GM23338 (cell line): ENCODE results near the gene RAD18. TPM values are rescaled to one million over a fixed set of nuclear protein-coding genes. Genes with fewer than 3 reads are reported as not detected.

Source experiments
- ATAC-seq: fragments of 200-7000 bp; cut with Tn5 transposase; 3 replicates; pipeline ENCODE4 v1.9.1; 2020
- DNase-seq: peaks from one replicate; pipeline ENCODE4 v3.0.0-alpha.2; 2015; ENCODE audit warnings: low spot score
- H2AFZ ChIP-seq: fragments of 200-600 bp; sonication (generic); 2 replicates; pipeline ENCODE4 v1.8.0; 2016; ENCODE audit warnings: antibody characterized with exemption, mild to moderate bottlenecking, moderate library complexity
- H3F3A ChIP-seq: fragments of 200-600 bp; sonication (generic); replicated peaks from 2 replicates; pipeline ENCODE4 v1.8.0; 2017; ENCODE audit warnings: antibody characterized with exemption, mixed run types, low read depth
- H3K27ac ChIP-seq: fragments of 200-600 bp; sonication (generic); 2 replicates; pipeline ENCODE4 v1.6.1; 2016; ENCODE audit warnings: low read depth
- H3K27me3 ChIP-seq: fragments of 200-600 bp; sonication (generic); 2 replicates; pipeline ENCODE4 v1.8.0; 2016; ENCODE audit warnings: mild to moderate bottlenecking, mixed run types, moderate library complexity; ENCODE audit not compliant: insufficient read depth
- H3K36me3 ChIP-seq: fragments of 200-600 bp; sonication (generic); 2 replicates; pipeline ENCODE4 v1.8.0; 2016; ENCODE audit warnings: mild to moderate bottlenecking; ENCODE audit not compliant: insufficient read depth
- H3K4me1 ChIP-seq: fragments of 200-600 bp; sonication (generic); 2 replicates; pipeline ENCODE4 v1.8.0; 2016; ENCODE audit warnings: mild to moderate bottlenecking, moderate library complexity; ENCODE audit not compliant: insufficient read depth
- H3K4me2 ChIP-seq: fragments of 200-600 bp; sonication (generic); 2 replicates; pipeline ENCODE4 v1.7.1; 2017; ENCODE audit warnings: mixed run types
- H3K4me3 ChIP-seq: fragments of 200-600 bp; sonication (generic); 2 replicates; pipeline ENCODE4 v1.6.1; 2016; ENCODE audit warnings: mixed run types
- H3K79me2 ChIP-seq: fragments of 200-600 bp; sonication (generic); replicated peaks from 2 replicates; pipeline ENCODE4 v1.8.0; 2017; ENCODE audit warnings: mild to moderate bottlenecking; ENCODE audit not compliant: insufficient read depth
- H3K9me2 ChIP-seq: fragments of 200-600 bp; sonication (generic); 2 replicates; pipeline ENCODE4 v1.8.0; 2017; ENCODE audit not compliant: insufficient read depth
- H4K20me1 ChIP-seq: fragments of 200-600 bp; sonication (generic); replicated peaks from 2 replicates; pipeline ENCODE4 v1.8.0; 2017; ENCODE audit warnings: mild to moderate bottlenecking; ENCODE audit not compliant: insufficient read depth
- H3K27ac Mint-ChIP-seq: 2 replicates; pipeline ENCODE4 v1.8.0; 2020; ENCODE audit warnings: inconsistent platforms, mild to moderate bottlenecking, moderate library complexity, mixed read lengths
- H3K27me3 Mint-ChIP-seq: 3 replicates; pipeline ENCODE4 v1.8.0; 2022; ENCODE audit warnings: low read depth, mild to moderate bottlenecking, moderate library complexity, mixed read lengths, inconsistent platforms; ENCODE audit not compliant: insufficient read depth, poor library complexity
- H3K36me3 Mint-ChIP-seq: 3 replicates; pipeline ENCODE4 v1.8.0; 2021; ENCODE audit warnings: low read depth, mild to moderate bottlenecking, inconsistent platforms, moderate library complexity, mixed read lengths
- H3K4me1 Mint-ChIP-seq: 3 replicates; pipeline ENCODE4 v1.8.0; 2020; ENCODE audit warnings: mild to moderate bottlenecking, inconsistent platforms, mixed read lengths
- H3K4me3 Mint-ChIP-seq: 3 replicates; pipeline ENCODE4 v1.8.0; 2021; ENCODE audit warnings: moderate library complexity, mild to moderate bottlenecking, inconsistent platforms, mixed read lengths
- H3K9me3 Mint-ChIP-seq: 3 replicates; pipeline ENCODE4 v1.8.0; 2020; ENCODE audit warnings: moderate library complexity, mild to moderate bottlenecking, inconsistent platforms, mixed read lengths
- CREB1 ChIP-seq: fragments of 250-450 bp; sonication (Bioruptor Pico); IDR thresholded peaks from 2 replicates; pipeline ENCODE4 v1.5.0; 2020; ENCODE audit warnings: low read depth, mild to moderate bottlenecking, moderate library complexity
- EZH2 ChIP-seq: fragments of 200-600 bp; sonication (generic); IDR thresholded peaks from one replicate; pipeline ENCODE4 v1.8.0; 2017; ENCODE audit warnings: antibody characterized with exemption, mild to moderate bottlenecking, low read depth; ENCODE audit not compliant: unreplicated experiment
- EZH2phosphoT487 ChIP-seq: fragments of 200-600 bp; sonication (generic); IDR thresholded peaks from one replicate; pipeline ENCODE4 v1.8.1; 2018; ENCODE audit warnings: antibody characterized with exemption; ENCODE audit not compliant: unreplicated experiment
- JUNB ChIP-seq: IDR thresholded peaks from one replicate; pipeline ENCODE4 v1.6.1; 2016; ENCODE audit warnings: antibody characterized with exemption; ENCODE audit not compliant: unreplicated experiment
- STAT1 ChIP-seq: IDR thresholded peaks from one replicate; pipeline ENCODE4 v1.6.1; 2016; ENCODE audit warnings: antibody characterized with exemption; ENCODE audit not compliant: unreplicated experiment
- ZNF114 ChIP-seq: fragments of 250-450 bp; sonication (Bioruptor Pico); IDR thresholded peaks from 2 replicates; pipeline ENCODE4 v1.5.0; 2020; ENCODE audit warnings: mild to moderate bottlenecking, moderate library complexity
- polyA plus RNA-seq: library from polyadenylated mRNA; unstranded; fragments of >200 nt; fragmentation: Nextera tagmentation; extraction: Ambion mirVana; gene quantifications from 2 replicates; pipeline ENCODE4 v1.2.1, GENCODE V29; 2016
- total RNA-seq: library from RNA; depleted of rRNA; stranded (reverse); fragments of >200 nt; shearing (Covaris generic); gene quantifications from 2 replicates; pipeline ENCODE4 v1.2.3, GENCODE V29; 2014
- TF ChIP-seq, protein P1 (sequence below), 2 experiments: fragments of 200-600 bp in 1 of 2; sonication (generic) in 1 of 2; conservative IDR thresholded peaks; 2 replicates each; pipeline versions ENCODE4 v1.5.1 to v1.6.1; 2016 to 2017; ENCODE audit warnings: antibody characterized with exemption in 2 of 2, low read depth in 2 of 2, mild to moderate bottlenecking in 2 of 2, moderate library complexity in 1 of 2
- TF ChIP-seq, protein P2 (sequence below): fragments of 250-450 bp; sonication (Bioruptor Pico); IDR thresholded peaks from 2 replicates; pipeline ENCODE4 v1.5.0; 2020; ENCODE audit warnings: mild to moderate bottlenecking, moderate library complexity
- TF ChIP-seq, protein P3 (sequence below): IDR thresholded peaks from 2 replicates; pipeline ENCODE4 v1.6.1; 2016; ENCODE audit warnings: antibody characterized with exemption

RAD18 gene
- total and polyA plus RNA-seq, 2 experiments from 2014 or later = 25.4 to 40.1 TPM

GRCh38 chr3:8969241-8969640, 6.0 kb upstream of the RAD18 start (continued):
- TF ChIP-seq JUNB = no peak
- no peak for TF ChIP-seq ZNF114 (CRISPR knock-in tag)
- TF ChIP-seq, protein P1, sequence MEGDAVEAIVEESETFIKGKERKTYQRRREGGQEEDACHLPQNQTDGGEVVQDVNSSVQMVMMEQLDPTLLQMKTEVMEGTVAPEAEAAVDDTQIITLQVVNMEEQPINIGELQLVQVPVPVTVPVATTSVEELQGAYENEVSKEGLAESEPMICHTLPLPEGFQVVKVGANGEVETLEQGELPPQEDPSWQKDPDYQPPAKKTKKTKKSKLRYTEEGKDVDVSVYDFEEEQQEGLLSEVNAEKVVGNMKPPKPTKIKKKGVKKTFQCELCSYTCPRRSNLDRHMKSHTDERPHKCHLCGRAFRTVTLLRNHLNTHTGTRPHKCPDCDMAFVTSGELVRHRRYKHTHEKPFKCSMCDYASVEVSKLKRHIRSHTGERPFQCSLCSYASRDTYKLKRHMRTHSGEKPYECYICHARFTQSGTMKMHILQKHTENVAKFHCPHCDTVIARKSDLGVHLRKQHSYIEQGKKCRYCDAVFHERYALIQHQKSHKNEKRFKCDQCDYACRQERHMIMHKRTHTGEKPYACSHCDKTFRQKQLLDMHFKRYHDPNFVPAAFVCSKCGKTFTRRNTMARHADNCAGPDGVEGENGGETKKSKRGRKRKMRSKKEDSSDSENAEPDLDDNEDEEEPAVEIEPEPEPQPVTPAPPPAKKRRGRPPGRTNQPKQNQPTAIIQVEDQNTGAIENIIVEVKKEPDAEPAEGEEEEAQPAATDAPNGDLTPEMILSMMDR (conservative IDR thresholded peaks at IDR 0.05; ENCODE audit: low read depth in 2 of 2) = no peak
- TF ChIP-seq STAT1 = no peak
- no peak for TF ChIP-seq CREB1 (CRISPR knock-in tag)

DNA sequence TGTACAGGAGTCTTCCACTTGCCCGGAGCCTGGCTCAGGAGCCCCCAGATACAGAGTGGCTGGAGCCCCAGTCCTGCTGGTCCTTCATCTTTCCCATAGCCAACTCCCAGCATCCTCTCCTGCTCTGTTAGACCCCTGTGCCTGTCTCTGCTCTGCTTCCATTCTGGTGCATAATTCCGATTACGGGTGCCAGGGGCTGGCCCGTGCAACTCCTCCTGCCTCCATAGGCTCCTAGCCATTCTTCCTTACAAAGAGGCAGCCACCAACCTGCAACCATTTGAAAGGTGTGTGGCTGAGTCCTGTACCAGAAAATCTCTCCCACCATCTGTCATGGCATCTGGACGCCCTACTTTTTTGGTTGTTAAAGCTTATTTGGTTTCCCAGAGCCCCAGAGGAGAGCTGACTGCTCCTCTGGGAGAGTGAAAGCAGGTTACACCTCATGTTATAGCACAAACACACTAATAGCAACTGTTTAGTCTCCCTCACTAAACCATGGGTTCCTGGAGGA, 5.2 kb upstream of the RAD18 start:
- H3K27ac Mint-ChIP-seq = no peak overlapping the region
- no peak for DNase-seq
- H3K4me1 Mint-ChIP-seq = peaks cover 21% of the 10 kb centered on the region
- Histone ChIP-seq H3K4me3 (no peak overlapping the region), H3K4me2 (no peak overlapping the region), H4K20me1 (no peaks in the 10 kb centered on the region), H3K36me3 (no peaks in the 10 kb centered on the region), H3F3A (no peaks in the 10 kb centered on the region), H3K27ac (no peak overlapping the region), H3K9me2 (no peaks in the 10 kb centered on the region), H2AFZ (no peak overlapping the region), H3K27me3 (no peaks in the 10 kb centered on the region), H3K79me2 (no peaks in the 10 kb centered on the region), H3K4me1 (peaks cover 5% of the 10 kb centered on the region; the same call in 1 of the 2 replicates)
- no peaks in the 10 kb centered on the region for H3K9me3 Mint-ChIP-seq
- H3K4me3 Mint-ChIP-seq = no peak overlapping the region
- H3K27me3 Mint-ChIP-seq = peaks cover 9% of the 10 kb centered on the region
- no peaks in the 10 kb centered on the region for H3K36me3 Mint-ChIP-seq
- ATAC-seq = no peak
- TF ChIP-seq, protein P2, sequence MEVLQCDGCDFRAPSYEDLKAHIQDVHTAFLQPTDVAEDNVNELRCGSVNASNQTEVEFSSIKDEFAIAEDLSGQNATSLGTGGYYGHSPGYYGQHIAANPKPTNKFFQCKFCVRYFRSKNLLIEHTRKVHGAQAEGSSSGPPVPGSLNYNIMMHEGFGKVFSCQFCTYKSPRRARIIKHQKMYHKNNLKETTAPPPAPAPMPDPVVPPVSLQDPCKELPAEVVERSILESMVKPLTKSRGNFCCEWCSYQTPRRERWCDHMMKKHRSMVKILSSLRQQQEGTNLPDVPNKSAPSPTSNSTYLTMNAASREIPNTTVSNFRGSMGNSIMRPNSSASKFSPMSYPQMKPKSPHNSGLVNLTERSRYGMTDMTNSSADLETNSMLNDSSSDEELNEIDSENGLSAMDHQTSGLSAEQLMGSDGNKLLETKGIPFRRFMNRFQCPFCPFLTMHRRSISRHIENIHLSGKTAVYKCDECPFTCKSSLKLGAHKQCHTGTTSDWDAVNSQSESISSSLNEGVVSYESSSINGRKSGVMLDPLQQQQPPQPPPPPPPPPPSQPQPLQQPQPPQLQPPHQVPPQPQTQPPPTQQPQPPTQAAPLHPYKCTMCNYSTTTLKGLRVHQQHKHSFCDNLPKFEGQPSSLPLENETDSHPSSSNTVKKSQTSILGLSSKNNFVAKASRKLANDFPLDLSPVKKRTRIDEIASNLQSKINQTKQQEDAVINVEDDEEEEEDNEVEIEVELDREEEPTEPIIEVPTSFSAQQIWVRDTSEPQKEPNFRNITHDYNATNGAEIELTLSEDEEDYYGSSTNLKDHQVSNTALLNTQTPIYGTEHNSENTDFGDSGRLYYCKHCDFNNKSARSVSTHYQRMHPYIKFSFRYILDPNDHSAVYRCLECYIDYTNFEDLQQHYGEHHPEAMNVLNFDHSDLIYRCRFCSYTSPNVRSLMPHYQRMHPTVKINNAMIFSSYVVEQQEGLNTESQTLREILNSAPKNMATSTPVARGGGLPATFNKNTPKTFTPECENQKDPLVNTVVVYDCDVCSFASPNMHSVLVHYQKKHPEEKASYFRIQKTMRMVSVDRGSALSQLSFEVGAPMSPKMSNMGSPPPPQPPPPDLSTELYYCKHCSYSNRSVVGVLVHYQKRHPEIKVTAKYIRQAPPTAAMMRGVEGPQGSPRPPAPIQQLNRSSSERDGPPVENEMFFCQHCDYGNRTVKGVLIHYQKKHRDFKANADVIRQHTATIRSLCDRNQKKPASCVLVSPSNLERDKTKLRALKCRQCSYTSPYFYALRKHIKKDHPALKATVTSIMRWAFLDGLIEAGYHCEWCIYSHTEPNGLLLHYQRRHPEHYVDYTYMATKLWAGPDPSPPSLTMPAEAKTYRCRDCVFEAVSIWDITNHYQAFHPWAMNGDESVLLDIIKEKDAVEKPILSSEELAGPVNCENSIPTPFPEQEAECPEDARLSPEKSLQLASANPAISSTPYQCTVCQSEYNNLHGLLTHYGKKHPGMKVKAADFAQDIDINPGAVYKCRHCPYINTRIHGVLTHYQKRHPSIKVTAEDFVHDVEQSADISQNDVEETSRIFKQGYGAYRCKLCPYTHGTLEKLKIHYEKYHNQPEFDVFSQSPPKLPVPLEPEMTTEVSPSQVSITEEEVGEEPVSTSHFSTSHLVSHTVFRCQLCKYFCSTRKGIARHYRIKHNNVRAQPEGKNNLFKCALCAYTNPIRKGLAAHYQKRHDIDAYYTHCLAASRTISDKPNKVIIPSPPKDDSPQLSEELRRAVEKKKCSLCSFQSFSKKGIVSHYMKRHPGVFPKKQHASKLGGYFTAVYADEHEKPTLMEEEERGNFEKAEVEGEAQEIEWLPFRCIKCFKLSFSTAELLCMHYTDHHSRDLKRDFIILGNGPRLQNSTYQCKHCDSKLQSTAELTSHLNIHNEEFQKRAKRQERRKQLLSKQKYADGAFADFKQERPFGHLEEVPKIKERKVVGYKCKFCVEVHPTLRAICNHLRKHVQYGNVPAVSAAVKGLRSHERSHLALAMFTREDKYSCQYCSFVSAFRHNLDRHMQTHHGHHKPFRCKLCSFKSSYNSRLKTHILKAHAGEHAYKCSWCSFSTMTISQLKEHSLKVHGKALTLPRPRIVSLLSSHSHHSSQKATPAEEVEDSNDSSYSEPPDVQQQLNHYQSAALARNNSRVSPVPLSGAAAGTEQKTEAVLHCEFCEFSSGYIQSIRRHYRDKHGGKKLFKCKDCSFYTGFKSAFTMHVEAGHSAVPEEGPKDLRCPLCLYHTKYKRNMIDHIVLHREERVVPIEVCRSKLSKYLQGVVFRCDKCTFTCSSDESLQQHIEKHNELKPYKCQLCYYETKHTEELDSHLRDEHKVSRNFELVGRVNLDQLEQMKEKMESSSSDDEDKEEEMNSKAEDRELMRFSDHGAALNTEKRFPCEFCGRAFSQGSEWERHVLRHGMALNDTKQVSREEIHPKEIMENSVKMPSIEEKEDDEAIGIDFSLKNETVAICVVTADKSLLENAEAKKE (CRISPR knock-in tag) = no peak
- TF ChIP-seq EZH2 (no peak), ZNF114 (CRISPR knock-in tag) (no peak), JUNB (no peak), EZH2phosphoT487 (no peak)
- TF ChIP-seq, protein P1 (conservative IDR thresholded peaks at IDR 0.05; ENCODE audit: low read depth in 2 of 2) = no peak
- TF ChIP-seq, protein P3, sequence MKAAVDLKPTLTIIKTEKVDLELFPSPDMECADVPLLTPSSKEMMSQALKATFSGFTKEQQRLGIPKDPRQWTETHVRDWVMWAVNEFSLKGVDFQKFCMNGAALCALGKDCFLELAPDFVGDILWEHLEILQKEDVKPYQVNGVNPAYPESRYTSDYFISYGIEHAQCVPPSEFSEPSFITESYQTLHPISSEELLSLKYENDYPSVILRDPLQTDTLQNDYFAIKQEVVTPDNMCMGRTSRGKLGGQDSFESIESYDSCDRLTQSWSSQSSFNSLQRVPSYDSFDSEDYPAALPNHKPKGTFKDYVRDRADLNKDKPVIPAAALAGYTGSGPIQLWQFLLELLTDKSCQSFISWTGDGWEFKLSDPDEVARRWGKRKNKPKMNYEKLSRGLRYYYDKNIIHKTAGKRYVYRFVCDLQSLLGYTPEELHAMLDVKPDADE = no peak
